ENCODE data around the gene MTERF1.

MTERF1 gene

GRCh38 chr7:91835826-91836368, 44.6 kb downstream of the MTERF1 start:
- in situ Hi-C loops (cut with MboI; ENCODE audit: low sequenced_read_pairs): no loop called here

GRCh38 chr7:91835091-91835825, 45.2 kb downstream of the MTERF1 start:
- in situ Hi-C loops (cut with MboI; ENCODE audit: low sequenced_read_pairs): no loop called here

- in situ Hi-C loops (cut with MboI; ENCODE audit: low sequenced_read_pairs): no loop called here
These were observed 47.9 kb downstream of the MTERF1 start for GRCh38 chr7:91832493-91833045.

- in situ Hi-C loops (cut with MboI; ENCODE audit: low sequenced_read_pairs): no loop called here
These were observed 53.3 kb downstream of the MTERF1 start for GRCh38 chr7:91827169-91827568.

GRCh38 chr7:91826377-91826776, 54.1 kb downstream of the MTERF1 start:
- in situ Hi-C loops (cut with MboI; ENCODE audit: low sequenced_read_pairs): no loop called here

- in situ Hi-C loops (cut with MboI; ENCODE audit: low sequenced_read_pairs): no loop called here
These were observed 56.3 kb downstream of the MTERF1 start for GRCh38 chr7:91824201-91824600.
